PC-3 (cell line): ENCODE results near the gene PRKCE. TPM values are rescaled to one million over a fixed set of nuclear protein-coding genes. Genes with fewer than 3 reads are reported as not detected.

Experiments used
- ATAC-seq: fragments of 200-7000 bp; cut with Tn5 transposase; 2 replicates; pipeline ENCODE4 v1.9.1; 2020; ENCODE audit warnings: mild to moderate bottlenecking, moderate library complexity
- BruUV-seq: library from RNA; stranded (reverse); fragments of 400-500 nt; replicated peaks from 2 replicates; lab custom pipeline; 2021; lab: Mats Ljungman, UMichigan
- CTCF ChIA-PET: fragments of 300-600 bp; sonication (Branson Sonifier 250); formaldehyde crosslinking; loops from one replicate; lab custom pipeline; 2022; ENCODE audit warnings: antibody characterized with exemption; lab: Charles Lee
- POLR2A ChIA-PET: fragments of 300-600 bp; sonication (Branson Sonifier 250); formaldehyde crosslinking; loops from one replicate; lab custom pipeline; 2022; ENCODE audit warnings: antibody characterized with exemption; ENCODE audit not compliant: unreplicated experiment; lab: Charles Lee
- DNase-seq: peaks from one replicate; pipeline ENCODE4 v3.0.0-alpha.2; 2015
- H2AFZ ChIP-seq: fragments of 300-600 bp; sonication (generic); 2 replicates; pipeline ENCODE4 v1.6.0; 2016; ENCODE audit warnings: antibody characterized with exemption, low read length
- H3F3A ChIP-seq: fragments of 300-600 bp; sonication (generic); one replicate; pipeline ENCODE4 v1.6.0; 2017; ENCODE audit warnings: antibody characterized with exemption, low read length, control low read depth, mild to moderate bottlenecking; ENCODE audit not compliant: unreplicated experiment
- H3K27ac ChIP-seq: fragments of 300-600 bp; sonication (generic); 2 replicates; pipeline ENCODE4 v1.5.1; 2016; ENCODE audit warnings: mild to moderate bottlenecking, low read length
- H3K27me3 ChIP-seq: fragments of 300-600 bp; sonication (generic); 2 replicates; pipeline ENCODE4 v1.6.1; 2016; ENCODE audit warnings: low read length, mixed read lengths
- H3K36me3 ChIP-seq: fragments of 300-600 bp; sonication (generic); 2 replicates; pipeline ENCODE4 v1.6.1; 2016; ENCODE audit warnings: low read depth, mixed run types, low read length, mixed read lengths
- H3K4me1 ChIP-seq: fragments of 300-600 bp; sonication (generic); 2 replicates; pipeline ENCODE4 v1.5.1; 2016; ENCODE audit warnings: low read length; ENCODE audit not compliant: insufficient read depth
- H3K4me2 ChIP-seq: fragments of 300-600 bp; sonication (generic); 2 replicates; pipeline ENCODE4 v1.6.0; 2016; ENCODE audit warnings: low read length
- H3K4me3 ChIP-seq: fragments of 300-600 bp; sonication (generic); 2 replicates; pipeline ENCODE4 v1.5.1; 2016; ENCODE audit warnings: mild to moderate bottlenecking, low read length, mixed read lengths
- H3K79me2 ChIP-seq: fragments of 300-600 bp; sonication (generic); 2 replicates; pipeline ENCODE4 v1.6.1; 2017; ENCODE audit warnings: low read length, mixed read lengths
- H3K9ac ChIP-seq: fragments of 300-600 bp; sonication (generic); 2 replicates; pipeline ENCODE4 v1.6.0; 2016; ENCODE audit warnings: mild to moderate bottlenecking, low read length
- H3K9me2 ChIP-seq: fragments of 300-600 bp; sonication (generic); replicated peaks from 2 replicates; pipeline ENCODE4 v1.6.1; 2016; ENCODE audit warnings: mixed run types, low read length, mixed read lengths
- H3K9me3 ChIP-seq: fragments of 300-600 bp; sonication (generic); 2 replicates; pipeline ENCODE4 v1.6.1; 2016; ENCODE audit warnings: low read length, mixed read lengths
- H4K20me1 ChIP-seq: fragments of 300-600 bp; sonication (generic); 2 replicates; pipeline ENCODE4 v1.6.1; 2016; ENCODE audit warnings: low read length, mixed read lengths
- EZH2 ChIP-seq: fragments of 300-600 bp; sonication (generic); IDR thresholded peaks from one replicate; pipeline ENCODE4 v1.6.1; 2017; ENCODE audit warnings: antibody characterized with exemption, mild to moderate bottlenecking, low read length; ENCODE audit not compliant: unreplicated experiment
- EZH2phosphoT487 ChIP-seq: fragments of 300-600 bp; sonication (generic); IDR thresholded peaks from 2 replicates; pipeline ENCODE4 v1.6.1; 2018; ENCODE audit warnings: mild to moderate bottlenecking, antibody characterized with exemption, low read length, borderline replicate concordance
- intact Hi-C: fragments of 100-400 bp; cut with micrococcal nuclease; formaldehyde crosslinking; loops from 2 replicates; pipeline ENCODE4 v1.9.0; 2023
- total RNA-seq: library from RNA; depleted of rRNA; stranded (reverse); fragments of >200 nt; gene quantifications from 2 replicates; pipeline ENCODE4 v1.2.3, GENCODE V29; 2014
- TF ChIP-seq, protein P1 (sequence below): fragments of 300-600 bp; sonication (generic); conservative IDR thresholded peaks from 2 replicates; pipeline ENCODE4 v1.5.1; 2017; ENCODE audit warnings: antibody characterized with exemption, low read depth, mild to moderate bottlenecking, low read length

Gene PRKCE
- total RNA-seq, 1 experiment from 2014 or later: 7.0 TPM

DNA sequence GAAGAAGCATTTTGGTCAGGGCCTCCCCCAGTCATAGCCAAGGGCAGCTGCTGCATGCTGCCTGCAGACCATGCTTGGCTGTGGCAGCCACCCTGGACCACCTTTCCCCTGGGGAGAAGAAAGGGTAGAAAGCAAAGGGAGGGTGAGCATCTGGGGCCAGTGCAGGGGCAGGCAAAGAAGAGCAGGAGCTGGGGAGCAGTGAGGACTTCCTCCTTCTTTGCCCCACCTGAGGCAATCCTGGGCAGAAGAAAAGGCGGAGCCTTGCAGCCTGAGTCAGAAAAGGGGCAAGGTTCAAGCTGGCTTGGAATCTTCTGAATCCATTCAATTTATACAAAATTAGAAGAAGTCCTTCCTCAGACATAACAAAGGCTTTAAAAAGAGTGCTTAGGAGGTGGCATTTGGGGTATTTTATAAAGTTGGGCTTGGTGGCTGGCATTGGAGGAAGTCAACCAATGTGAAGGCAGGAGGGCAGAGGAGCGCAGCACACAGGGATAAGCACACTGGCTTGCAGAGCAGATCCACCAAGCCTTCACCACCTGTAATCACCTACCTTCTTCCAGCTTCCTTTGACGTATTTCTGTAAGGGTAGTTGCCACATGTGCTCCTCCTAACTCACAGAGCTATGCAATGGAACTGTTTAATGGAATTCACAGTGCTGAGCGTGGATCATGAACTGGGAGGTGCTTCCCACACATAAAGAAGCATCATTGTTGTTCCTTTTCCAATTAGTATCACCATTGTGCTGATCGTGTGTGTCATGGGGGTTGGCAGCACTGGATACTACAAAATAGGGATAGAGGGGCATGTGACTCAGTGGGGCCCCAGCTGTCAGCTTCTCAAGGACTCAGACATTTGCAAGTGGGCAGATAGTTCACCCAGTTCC lies 491.3 kb downstream of the PRKCE start:
- Histone ChIP-seq H3K79me2 (no peaks in the 10 kb centered on the region), H3K36me3 (no peaks in the 10 kb centered on the region), H2AFZ (0 out of 2 replicates have a peak overlapping the region, but pooled peaks have one; percentile 23), H3K9me3 (no peaks in the 10 kb centered on the region), H3K27me3 (no peaks in the 10 kb centered on the region), H3K9ac (no peak overlapping the region), H3F3A (no peaks in the 10 kb centered on the region), H3K4me2 (peak overlapping the region; percentile 46), H4K20me1 (no peaks in the 10 kb centered on the region), H3K9me2 (no peaks in the 10 kb centered on the region), H3K4me3 (no peak overlapping the region), H3K4me1 (peaks cover 16% of the 10 kb centered on the region), H3K27ac (no peak overlapping the region)
- no TSS peak for BruUV-seq
- ChIA-PET POLR2A (no interaction called here), CTCF (interaction anchor here (0.6 kb wide), 2 partner anchors 44 to 730 kb away, joined by 3 to 4 read pairs; no protein-coding TSS in a partner anchor)
- TF ChIP-seq, protein P1, sequence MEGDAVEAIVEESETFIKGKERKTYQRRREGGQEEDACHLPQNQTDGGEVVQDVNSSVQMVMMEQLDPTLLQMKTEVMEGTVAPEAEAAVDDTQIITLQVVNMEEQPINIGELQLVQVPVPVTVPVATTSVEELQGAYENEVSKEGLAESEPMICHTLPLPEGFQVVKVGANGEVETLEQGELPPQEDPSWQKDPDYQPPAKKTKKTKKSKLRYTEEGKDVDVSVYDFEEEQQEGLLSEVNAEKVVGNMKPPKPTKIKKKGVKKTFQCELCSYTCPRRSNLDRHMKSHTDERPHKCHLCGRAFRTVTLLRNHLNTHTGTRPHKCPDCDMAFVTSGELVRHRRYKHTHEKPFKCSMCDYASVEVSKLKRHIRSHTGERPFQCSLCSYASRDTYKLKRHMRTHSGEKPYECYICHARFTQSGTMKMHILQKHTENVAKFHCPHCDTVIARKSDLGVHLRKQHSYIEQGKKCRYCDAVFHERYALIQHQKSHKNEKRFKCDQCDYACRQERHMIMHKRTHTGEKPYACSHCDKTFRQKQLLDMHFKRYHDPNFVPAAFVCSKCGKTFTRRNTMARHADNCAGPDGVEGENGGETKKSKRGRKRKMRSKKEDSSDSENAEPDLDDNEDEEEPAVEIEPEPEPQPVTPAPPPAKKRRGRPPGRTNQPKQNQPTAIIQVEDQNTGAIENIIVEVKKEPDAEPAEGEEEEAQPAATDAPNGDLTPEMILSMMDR: no peak
- TF ChIP-seq EZH2phosphoT487 (no peak), EZH2 (no peak)
- intact Hi-C loops: no loop called here
- ATAC-seq (peak; percentile 72), DNase-seq (peak; percentile 52)

DNA sequence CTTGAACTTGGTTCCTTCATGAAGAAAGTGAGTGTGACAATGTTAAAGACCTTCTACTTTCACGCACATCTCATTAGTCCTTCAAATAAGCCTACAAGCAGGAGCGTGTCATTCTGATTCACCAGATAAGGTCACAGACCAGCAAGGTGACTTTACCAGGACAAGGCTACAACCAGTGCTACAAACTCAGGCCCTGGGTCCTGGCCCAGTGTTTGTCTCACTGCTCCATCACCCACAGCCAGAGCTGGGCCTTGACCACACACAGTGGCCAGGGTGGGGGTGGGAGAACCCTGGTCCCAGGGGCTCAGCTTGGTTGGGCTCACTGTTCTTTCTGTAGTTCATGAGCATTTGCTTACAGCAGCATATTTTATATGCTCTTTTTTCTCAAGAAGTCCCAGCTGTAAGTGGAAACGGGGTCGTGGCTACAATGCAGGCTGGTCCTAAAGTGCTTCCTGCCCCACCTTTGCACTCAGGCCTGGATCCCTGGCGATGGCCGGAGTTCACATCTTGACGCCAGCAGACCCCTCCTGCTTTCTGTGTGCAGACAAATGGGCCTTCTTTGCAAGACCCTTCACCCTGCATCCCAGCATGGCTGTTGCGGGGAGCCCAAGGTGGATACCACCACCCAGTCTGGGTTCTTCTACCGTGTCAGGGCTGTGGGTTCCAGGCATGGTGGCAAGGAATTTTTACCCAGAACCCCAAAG lies 492.1 kb downstream of the PRKCE start:
- ATAC-seq: no peak
- BruUV-seq: no TSS peak
- ChIA-PET CTCF (interaction anchor here (0.6 kb wide), 1 partner anchor 729 kb away, joined by 4 read pairs; no protein-coding TSS in a partner anchor), POLR2A (no interaction called here)
- peaks cover 16% of the 10 kb centered on the region for H3K4me1 ChIP-seq
- DNase-seq: no peak
- H3K36me3 ChIP-seq: no peaks in the 10 kb centered on the region
- TF ChIP-seq EZH2phosphoT487: no peak
- TF ChIP-seq EZH2: no peak
- TF ChIP-seq, protein P1: no peak
- H3K27ac ChIP-seq: no peak overlapping the region
- H3K4me2 ChIP-seq: no peak overlapping the region
- no peaks in the 10 kb centered on the region for H3K27me3 ChIP-seq
- H3K79me2 ChIP-seq: no peaks in the 10 kb centered on the region
- no peak overlapping the region for H3K9ac ChIP-seq
- no peaks in the 10 kb centered on the region for H3K9me2 ChIP-seq
- intact Hi-C loops: no loop called here
- H4K20me1 ChIP-seq: no peaks in the 10 kb centered on the region
- H3K4me3 ChIP-seq: no peak overlapping the region
- H3F3A ChIP-seq: no peaks in the 10 kb centered on the region
- no peak overlapping the region for H2AFZ ChIP-seq
- no peaks in the 10 kb centered on the region for H3K9me3 ChIP-seq
